NT2/D1 (cell line): ENCODE results near the gene AXIN1.

Experiments used
- SUZ12 ChIP-seq: IDR thresholded peaks from 2 replicates; pipeline ENCODE4 v1.6.1; 2011; ENCODE audit not compliant: insufficient read length, insufficient read depth; ENCODE audit errors: extremely low read depth
- YY1 ChIP-seq: IDR thresholded peaks from 2 replicates; pipeline ENCODE4 v1.6.1; 2011; ENCODE audit not compliant: insufficient read length, insufficient read depth
- ZNF274 ChIP-seq: IDR thresholded peaks from 2 replicates; pipeline ENCODE4 v1.6.1; 2011; ENCODE audit warnings: mild to moderate bottlenecking, low read depth, low read length

GRCh38 chr16:314795-315299 lies 37.7 kb downstream of the AXIN1 start:
- TF ChIP-seq YY1 (no peak), SUZ12 (no peak), ZNF274 (no peak)
